H1 (cell line): ENCODE measurements around the gene CD34. TPM values are rescaled to one million over a fixed set of nuclear protein-coding genes. Genes with fewer than 3 reads are reported as not detected.

Experiments
- CTCF ChIA-PET: fragments of 300-600 bp; sonication (Branson Sonifier 250); formaldehyde crosslinking; loops from one replicate; lab custom pipeline; 2021; ENCODE audit not compliant: partially characterized antibody; lab: Charles Lee
- POLR2A ChIA-PET: fragments of 300-600 bp; sonication (Branson Sonifier 250); formaldehyde crosslinking; loops from one replicate; lab custom pipeline; 2021; ENCODE audit warnings: inconsistent platforms; ENCODE audit not compliant: partially characterized antibody; lab: Charles Lee
- DNase-seq, 2 experiments: peaks; one replicate each; pipeline versions ENCODE4 v3.0.0 to v3.0.0-alpha.2; 2010 to 2022; ENCODE audit warnings: low spot score in 2 of 2, low read depth in 1 of 2, mixed read lengths in 1 of 2
- FAIRE-seq: peaks from 2 replicates; lab custom pipeline; 2011; peaks lifted over from hg19 to GRCh38; lab: Jason Lieb, UNC
- H2AFZ ChIP-seq: 2 replicates; pipeline ENCODE4 v1.8.1; 2012; ENCODE audit warnings: low read length, inconsistent platforms
- H2AK5ac ChIP-seq: 2 replicates; pipeline ENCODE4 v1.6.1; 2013; ENCODE audit warnings: low read depth, low read length
- H2BK120ac ChIP-seq: replicated peaks from 2 replicates; pipeline ENCODE3; 2013; ENCODE audit warnings: low read depth, low read length, inconsistent platforms
- H2BK12ac ChIP-seq: 2 replicates; pipeline ENCODE4 v1.6.1; 2013; ENCODE audit warnings: low read depth, low read length
- H2BK15ac ChIP-seq: 2 replicates; pipeline ENCODE4 v1.6.1; 2013; ENCODE audit warnings: low read length
- H2BK20ac ChIP-seq: 2 replicates; pipeline ENCODE4 v1.6.1; 2013; ENCODE audit warnings: low read length
- H2BK5ac ChIP-seq: 2 replicates; pipeline ENCODE4 v1.6.1; 2013; ENCODE audit warnings: low read depth, low read length
- H3K14ac ChIP-seq: 2 replicates; pipeline ENCODE4 v1.6.1; 2013; ENCODE audit warnings: inconsistent platforms; ENCODE audit not compliant: insufficient read length
- H3K18ac ChIP-seq: 2 replicates; pipeline ENCODE4 v1.6.1; 2013; ENCODE audit warnings: low read length; ENCODE audit errors: extremely low read depth
- H3K23ac ChIP-seq: 2 replicates; pipeline ENCODE4 v1.6.1; 2013; ENCODE audit warnings: inconsistent platforms; ENCODE audit not compliant: insufficient read length
- H3K23me2 ChIP-seq: 2 replicates; pipeline ENCODE4 v1.6.1; 2013; ENCODE audit warnings: low read depth, low read length
- H3K27ac ChIP-seq: 2 replicates; pipeline ENCODE4 v1.6.1; 2011; ENCODE audit warnings: low read depth, low read length, inconsistent platforms
- H3K27me3 ChIP-seq, 4 experiments: replicated peaks in 1 of 4; 1 replicate in 1 of 4; 2 replicates in 3 of 4; pipeline versions ENCODE4 v1.6.1 to v1.8.1; 2011 to 2013; ENCODE audit warnings: low read length in 3 of 4, mild to moderate bottlenecking in 3 of 4, inconsistent platforms in 2 of 4, mixed read lengths in 2 of 4, moderate library complexity in 1 of 4; ENCODE audit not compliant: control insufficient read depth in 3 of 4, insufficient read depth in 3 of 4; ENCODE audit errors: extremely low read depth in 1 of 4
- H3K36me3 ChIP-seq, 4 experiments: 2 replicates each; pipeline versions ENCODE4 v1.6.1 to v1.8.1; 2011 to 2013; ENCODE audit warnings: mild to moderate bottlenecking in 4 of 4, low read length in 3 of 4, moderate library complexity in 2 of 4, control low read depth in 1 of 4, inconsistent platforms in 1 of 4; ENCODE audit not compliant: insufficient read depth in 4 of 4, control insufficient read depth in 2 of 4
- H3K4ac ChIP-seq: replicated peaks from 2 replicates; pipeline ENCODE3; 2013; ENCODE audit warnings: low read length, low read depth, mixed read lengths, inconsistent platforms; ENCODE audit not compliant: insufficient read length
- H3K4me1 ChIP-seq, 4 experiments: replicated peaks in 1 of 4; 1 replicate in 1 of 4; 2 replicates in 3 of 4; pipeline versions ENCODE4 v1.6.1 to v1.8.1; 2011 to 2013; ENCODE audit warnings: low read length in 3 of 4, inconsistent platforms in 2 of 4, mixed read lengths in 1 of 4; ENCODE audit not compliant: insufficient read depth in 4 of 4, control insufficient read depth in 3 of 4
- H3K4me2 ChIP-seq, 2 experiments: 2 replicates each; pipeline versions ENCODE4 v1.6.1 to v1.8.1; 2011 to 2013; ENCODE audit warnings: low read depth in 2 of 2, low read length in 2 of 2, control low read depth in 1 of 2, inconsistent platforms in 1 of 2, mild to moderate bottlenecking in 1 of 2; ENCODE audit not compliant: insufficient read depth in 1 of 2
- H3K4me3 ChIP-seq, 4 experiments: fragments of 200-600, 300-600 bp in 1 of 4; sonication (generic), shearing (Covaris generic), sonication (Bioruptor Twin) in 1 of 4; 2 replicates each; pipeline versions ENCODE4 v1.5.1 to v1.8.1; 2011 to 2016; ENCODE audit warnings: low read length in 4 of 4, low read depth in 3 of 4, control low read depth in 2 of 4, inconsistent platforms in 2 of 4, mild to moderate bottlenecking in 2 of 4, mixed read lengths in 1 of 4, moderate library complexity in 1 of 4; ENCODE audit not compliant: insufficient read depth in 2 of 4; ENCODE audit errors: extremely low read depth in 1 of 4
- H3K56ac ChIP-seq: replicated peaks from 2 replicates; pipeline ENCODE3; 2013; ENCODE audit warnings: low read depth, mild to moderate bottlenecking, mixed read lengths, low read length, inconsistent platforms; ENCODE audit not compliant: insufficient read length
- H3K79me1 ChIP-seq: 2 replicates; pipeline ENCODE4 v1.6.1; 2013; ENCODE audit warnings: low read depth, low read length, control low read depth
- H3K79me2 ChIP-seq, 2 experiments: 2 replicates each; pipeline versions ENCODE4 v1.6.1 to v1.8.1; 2012 to 2013; ENCODE audit warnings: low read length in 2 of 2, mild to moderate bottlenecking in 2 of 2, inconsistent platforms in 1 of 2; ENCODE audit not compliant: insufficient read depth in 2 of 2, control insufficient read depth in 1 of 2
- H3K9ac ChIP-seq, 4 experiments: replicated peaks in 1 of 4; 1 replicate in 1 of 4; 2 replicates in 3 of 4; pipeline versions ENCODE4 v1.6.1 to v1.8.1; 2011 to 2013; ENCODE audit warnings: low read depth in 3 of 4, low read length in 3 of 4, control low read depth in 2 of 4, mild to moderate bottlenecking in 2 of 4, moderate library complexity in 2 of 4, inconsistent platforms in 1 of 4; ENCODE audit errors: extremely low read depth in 1 of 4
- H3K9me3 ChIP-seq, 2 experiments: 2 replicates each; pipeline versions ENCODE4 v1.6.1 to v1.8.1; 2012 to 2013; ENCODE audit warnings: mild to moderate bottlenecking in 2 of 2, moderate library complexity in 2 of 2, control low read depth in 1 of 2, inconsistent platforms in 1 of 2, low read depth in 1 of 2, low read length in 1 of 2, mixed read lengths in 1 of 2; ENCODE audit not compliant: insufficient read depth in 2 of 2
- H4K20me1 ChIP-seq, 2 experiments: replicated peaks in 1 of 2; 2 replicates each; pipeline versions ENCODE3 to v1.8.1; 2011 to 2013; ENCODE audit warnings: inconsistent platforms in 2 of 2, low read length in 2 of 2, mild to moderate bottlenecking in 1 of 2; ENCODE audit not compliant: insufficient read depth in 2 of 2, control insufficient read depth in 1 of 2
- H4K5ac ChIP-seq: 2 replicates; pipeline ENCODE4 v1.6.1; 2013; ENCODE audit warnings: low read length, low read depth, mixed read lengths, inconsistent platforms; ENCODE audit not compliant: insufficient read length
- H4K8ac ChIP-seq: 2 replicates; pipeline ENCODE4 v1.8.0; 2013; ENCODE audit warnings: mild to moderate bottlenecking, moderate library complexity, low read length, inconsistent platforms; ENCODE audit not compliant: insufficient read depth; ENCODE audit errors: extremely low read depth
- H4K91ac ChIP-seq: replicated peaks from 2 replicates; pipeline ENCODE3; 2013; ENCODE audit warnings: low read length, mixed read lengths, inconsistent platforms; ENCODE audit not compliant: insufficient read length
- BCL11A ChIP-seq, 2 experiments: IDR thresholded peaks; one replicate each; pipeline ENCODE4 v1.6.1; 2011; ENCODE audit warnings: low read depth in 2 of 2, low read length in 2 of 2, mild to moderate bottlenecking in 2 of 2
- RAD21 ChIP-seq, 2 experiments: IDR thresholded peaks in 1 of 2; conservative IDR thresholded peaks in 1 of 2; 2 replicates each; pipeline ENCODE4 v1.6.1; 2011; ENCODE audit warnings: low read depth in 2 of 2, low read length in 2 of 2, improper control_type of control experiment in 1 of 2, inconsistent platforms in 1 of 2, mild to moderate bottlenecking in 1 of 2, moderate library complexity in 1 of 2
- WGBS, 2 experiments: shearing (Covaris generic) in 1 of 2; methylation state at CpG; one replicate each; pipeline versions ENCODE4 v1.1.6 to v1.1.7; 2013 to 2015; ENCODE audit warnings: low lambda C conversion rate in 2 of 2, mixed read lengths in 2 of 2, inconsistent platforms in 1 of 2, low coverage in 1 of 2, missing lambda C conversion rate in 1 of 2; ENCODE audit not compliant: insufficient replicate concordance in 2 of 2, insufficient coverage in 1 of 2, insufficient read length in 1 of 2; ENCODE audit errors: extremely low coverage in 1 of 2, missing lambda C conversion rate in 1 of 2; 5-methylcytosine and 5-hydroxymethylcytosine counted together
- polyA plus RNA-seq, 7 experiments: library from polyadenylated mRNA; depleted of rRNA in 3 of 7; stranded (reverse) in 5 of 7; unstranded in 2 of 7; fragments of >200 nt in 5 of 7; fragments of 200-250 nt in 2 of 7; gene quantifications; 1 replicate in 5 of 7; 2 replicates in 1 of 7; 4 replicates in 1 of 7; pipeline versions ENCODE4 v1.2.1 to v1.2.3, GENCODE V29; 2011 to 2013; ENCODE audit warnings: missing spikeins in 2 of 7, mixed read lengths in 2 of 7
- total RNA-seq: library from RNA; stranded (reverse); fragmentation: NEBNext Ultra II Directional; extraction: Animal tissue kit (Norgen Biotek cat#: 25700); gene quantifications from 2 replicates; pipeline ENCODE4 v1.2.1, GENCODE V29; 2021

CD34 gene
- total and polyA plus RNA-seq, 2 of the 8 experiments (the other 6 are each of a cell fraction or from before 2014, with no cell fraction given) = 0.39 to 0.54 TPM

DNA sequence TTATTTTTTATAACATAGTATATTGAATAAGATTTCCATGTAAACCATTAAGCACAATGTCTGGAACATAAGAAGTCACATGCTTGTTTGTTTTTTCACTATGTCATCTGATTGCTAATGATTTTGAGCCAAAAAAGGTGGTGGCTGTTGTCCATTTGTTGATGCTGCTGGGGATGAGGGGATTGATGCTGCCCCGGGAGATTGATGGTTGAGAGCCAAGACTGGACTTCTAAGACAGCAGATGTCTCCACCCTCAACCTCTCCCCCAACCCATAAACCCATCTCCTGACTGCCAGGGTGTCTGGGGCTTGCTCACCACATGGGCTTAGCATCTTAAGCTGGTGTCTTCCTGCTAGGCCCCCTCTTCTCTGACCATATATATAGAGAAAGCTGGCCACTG lies 35.8 kb upstream of the CD34 start:
- no peak overlapping the region for H3K27ac ChIP-seq
- H3K14ac ChIP-seq = no peak overlapping the region
- no peak overlapping the region for H3K4me3 ChIP-seq
- no peaks in the 10 kb centered on the region for H3K79me1 ChIP-seq
- ChIA-PET CTCF (interaction anchor here (0.6 to 4.5 kb wide), 5 partner anchors 11 to 231 kb away, joined by 3 to 27 read pairs (median 4); no protein-coding TSS in a partner anchor), POLR2A (interaction anchor here (1.5 kb wide), 1 partner anchor 16 kb away, joined by 4 read pairs; no protein-coding TSS in a partner anchor)
- no peak overlapping the region for H2AK5ac ChIP-seq
- H3K56ac ChIP-seq = no peak overlapping the region
- H3K4ac ChIP-seq = no peak overlapping the region
- no peak overlapping the region for H3K4me2 ChIP-seq
- H2BK12ac ChIP-seq = no peak overlapping the region
- no peaks in the 10 kb centered on the region for H3K9me3 ChIP-seq
- H3K79me2 ChIP-seq = no peaks in the 10 kb centered on the region
- WGBS, 2 experiments = 30% methylated on average over 1 of the region's 1 CpG; no CpG with 5 or more reads in 1 of the 2 experiments
- no peak overlapping the region for H2BK15ac ChIP-seq
- H3K18ac ChIP-seq = no peak overlapping the region
- no peak overlapping the region for H2BK20ac ChIP-seq
- H3K9ac ChIP-seq = no peak overlapping the region
- no peak overlapping the region for H2AFZ ChIP-seq
- DNase-seq (no peak), FAIRE-seq (no peak)
- no peak overlapping the region for H4K5ac ChIP-seq
- no peaks in the 10 kb centered on the region for H3K36me3 ChIP-seq
- no peaks in the 10 kb centered on the region for H4K20me1 ChIP-seq
- no peak overlapping the region for H4K91ac ChIP-seq
- H3K23ac ChIP-seq = no peak overlapping the region
- H2BK5ac ChIP-seq = no peak overlapping the region
- no peak overlapping the region for H4K8ac ChIP-seq
- no peaks in the 10 kb centered on the region for H3K4me1 ChIP-seq
- H2BK120ac ChIP-seq = no peak overlapping the region
- TF ChIP-seq BCL11A (IDR thresholded peaks at IDR 0.05; ENCODE audit: low read depth in 2 of 2, low read length in 2 of 2) (no peak), RAD21 (IDR thresholded peaks at IDR 0.05 in 1 of 2, conservative IDR thresholded peaks at IDR 0.05 in 1 of 2; ENCODE audit: low read depth in 2 of 2, low read length in 2 of 2) (no peak)
- H3K23me2 ChIP-seq = no peaks in the 10 kb centered on the region
- H3K27me3 ChIP-seq = no peaks in the 10 kb centered on the region
